GM18858 (cell line): ENCODE data around the gene CRYBG1.
A peak's percentile ranks its signal among the peaks of the same experiment; 100 is the strongest.
"Not testable (repeated sequence)": the region's sequence is repeated elsewhere in the genome, so short reads cannot be mapped to it uniquely, and the experiment has no call there.

ENCODE experiments used
- ATAC-seq: cut with Tn5 transposase; IDR thresholded peaks from one replicate; pipeline ENCODE4 v1.9.1; 2021; ENCODE audit not compliant: unreplicated experiment

Gene CRYBG1

DNA sequence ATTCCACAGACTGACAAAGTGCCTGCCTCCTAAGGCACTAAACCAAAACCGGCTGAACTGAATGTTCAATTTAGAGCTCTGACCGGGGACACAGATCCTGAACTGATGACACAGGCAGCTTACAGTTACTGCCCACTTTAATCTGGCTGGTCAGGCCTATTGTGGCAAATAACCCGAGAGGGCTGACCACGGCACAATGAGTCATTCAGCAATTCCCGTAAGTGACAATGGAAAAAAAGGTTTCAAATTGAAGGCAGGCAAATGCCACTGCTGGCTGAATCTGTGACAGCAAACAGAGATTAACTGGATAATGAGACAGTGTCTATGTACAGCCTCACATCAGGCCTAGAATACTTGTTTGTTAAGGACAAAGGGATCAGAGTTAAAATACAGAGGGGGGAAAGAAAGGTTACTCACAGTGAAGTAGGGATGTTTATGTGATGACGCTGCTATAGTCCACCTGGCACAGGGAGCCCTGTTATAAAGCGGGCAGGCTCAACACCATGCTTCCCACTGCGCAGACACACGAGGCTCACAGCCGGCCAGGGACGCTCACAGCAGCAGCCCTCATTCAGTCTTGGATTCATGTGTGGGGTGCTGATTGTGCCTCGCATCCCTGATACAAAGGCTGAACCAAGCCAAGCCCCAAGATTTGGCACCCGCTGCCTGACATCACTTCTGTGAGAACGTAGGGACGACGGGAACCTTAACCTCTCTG, 214.4 kb downstream of the CRYBG1 start:
- ATAC-seq, result no peak

DNA sequence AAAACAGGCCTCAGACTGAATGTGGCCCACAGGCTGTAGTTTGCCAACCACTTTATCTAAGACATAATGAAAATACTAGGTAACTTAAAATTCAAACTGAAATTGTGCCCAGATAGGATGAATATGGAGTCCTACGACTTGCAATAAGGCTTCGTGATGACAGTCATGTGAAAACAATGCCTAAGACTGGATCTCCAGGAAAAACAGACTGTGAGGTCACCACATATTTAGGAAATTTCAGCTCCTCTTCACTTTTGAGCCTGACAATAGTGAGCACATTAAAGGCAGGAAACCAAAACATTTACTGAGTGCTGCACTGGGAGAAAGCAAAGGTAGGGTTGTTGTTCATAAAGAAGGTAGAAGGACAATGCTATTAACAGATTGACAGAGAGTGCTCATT, 218.8 kb downstream of the CRYBG1 start:
- ATAC-seq, result no peak

DNA sequence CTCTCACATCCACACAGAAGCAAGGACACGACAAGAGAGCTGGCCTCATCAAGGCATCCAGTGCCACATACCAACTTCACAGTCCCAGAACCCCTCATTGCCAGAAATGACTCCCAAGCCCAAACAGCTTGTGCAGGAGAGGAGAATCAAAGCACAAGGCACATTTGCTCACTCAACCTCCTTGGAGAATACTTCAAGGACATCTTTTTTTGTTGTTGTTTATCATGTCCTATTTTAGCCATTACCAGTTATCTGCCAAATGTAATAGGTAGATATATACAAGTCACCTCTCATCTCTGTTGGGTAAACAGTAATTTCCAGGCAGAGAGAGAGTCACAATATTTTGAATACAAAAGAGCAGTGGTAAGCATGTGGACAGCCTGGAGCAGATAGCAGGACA, 221.0 kb downstream of the CRYBG1 start:
- no peak for ATAC-seq

DNA sequence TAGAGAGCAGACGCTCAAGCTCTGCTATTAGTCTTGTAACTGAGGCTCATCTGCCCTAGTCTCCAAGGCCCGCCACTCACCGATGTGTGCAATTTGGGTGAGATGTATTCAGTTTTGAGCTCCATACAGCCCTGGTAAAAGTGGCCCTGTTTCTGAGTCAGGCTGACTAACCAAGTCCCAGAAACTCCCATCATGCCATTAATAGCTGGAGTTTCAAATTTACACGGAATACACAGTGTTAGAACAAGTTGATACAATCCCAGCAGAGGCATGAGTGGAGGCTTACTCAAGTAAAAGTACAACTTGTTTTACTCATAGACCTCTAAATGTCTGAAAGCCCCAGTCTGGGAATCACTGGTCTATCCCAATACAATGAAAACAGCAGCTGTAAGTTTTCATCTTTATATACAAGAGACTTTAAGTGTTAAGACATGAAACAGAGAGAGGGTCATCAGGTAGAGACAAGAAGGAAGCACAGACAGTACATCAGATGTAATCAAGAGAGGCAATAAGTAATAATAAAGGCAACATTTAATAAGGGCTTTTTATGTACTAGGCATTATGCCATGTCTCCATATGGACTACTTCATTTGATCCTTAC, 226.4 kb downstream of the CRYBG1 start:
- no peak for ATAC-seq

DNA sequence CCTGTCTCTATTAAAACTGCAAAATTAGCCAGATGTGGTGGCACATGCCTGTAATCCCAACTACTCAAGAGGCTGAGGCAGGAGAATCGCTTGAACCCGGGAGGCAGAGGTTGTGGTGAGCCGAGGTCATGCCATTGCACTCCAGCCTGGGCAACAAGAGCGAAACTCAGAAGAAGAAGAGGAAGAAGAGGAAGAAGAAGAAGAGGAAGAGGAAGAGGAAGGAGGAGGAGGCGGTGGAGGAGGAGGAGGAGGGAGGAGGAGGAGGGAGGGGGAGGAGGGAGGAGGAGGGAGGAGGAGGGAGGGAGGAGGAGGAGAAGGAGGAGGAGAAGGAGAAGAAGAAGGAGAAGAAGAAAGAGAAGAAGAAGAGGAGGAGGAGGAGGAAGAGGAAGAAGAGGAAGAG, 228.4 kb downstream of the CRYBG1 start:
- not testable (repeated sequence) for ATAC-seq

DNA sequence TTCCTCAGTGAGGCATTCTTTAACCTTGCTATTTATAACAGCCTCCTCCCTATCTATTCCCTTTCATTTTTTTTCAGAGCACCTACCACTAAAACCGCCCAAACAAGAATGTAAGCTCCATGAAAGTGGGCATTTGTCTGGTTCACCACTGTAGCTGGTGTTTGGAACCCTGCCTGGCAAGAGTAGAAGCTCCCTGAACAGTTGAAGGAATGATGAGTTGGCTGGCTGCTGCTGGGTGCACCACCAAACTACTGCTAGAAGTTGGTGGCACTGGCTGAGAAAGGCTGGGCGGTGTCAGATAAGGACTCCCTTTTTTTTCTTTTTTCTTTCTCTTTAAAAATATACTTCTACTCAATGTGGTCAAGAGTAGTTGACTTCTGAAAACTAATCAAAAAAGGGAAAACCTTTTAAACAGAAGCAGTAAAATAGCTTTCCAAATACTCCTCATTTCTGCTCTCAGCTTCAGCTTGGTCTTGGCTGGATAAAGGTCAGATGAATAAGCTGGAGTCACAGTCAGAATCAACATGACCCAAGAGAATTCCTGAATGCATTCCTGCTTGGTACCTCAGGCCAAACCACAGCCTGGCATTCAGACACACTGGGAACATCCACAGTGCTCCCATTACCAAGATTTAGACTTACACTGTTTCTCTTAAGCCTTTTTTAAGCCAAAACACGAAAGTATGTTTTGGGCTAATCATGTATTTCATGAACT, 230.8 kb downstream of the CRYBG1 start:
- no peak for ATAC-seq

DNA sequence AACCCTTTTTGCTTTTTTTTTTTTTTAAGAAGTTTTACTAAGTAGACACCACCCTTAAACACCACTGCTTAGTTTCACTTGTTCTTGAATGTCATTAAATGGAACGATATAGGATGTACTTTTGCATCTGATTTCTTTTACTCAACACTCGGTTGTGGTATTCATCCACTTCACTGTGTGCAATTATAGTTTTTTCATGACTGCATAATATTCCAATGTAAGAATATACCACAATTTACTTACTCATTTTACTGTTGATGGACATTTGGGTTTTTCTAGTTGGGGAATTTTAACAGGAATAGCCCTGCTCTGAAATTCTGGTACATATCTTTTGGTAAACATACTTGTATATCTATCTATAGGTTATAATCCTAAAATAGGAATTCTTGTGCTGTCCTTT, 238.9 kb downstream of the CRYBG1 start:
- no peak for ATAC-seq

DNA sequence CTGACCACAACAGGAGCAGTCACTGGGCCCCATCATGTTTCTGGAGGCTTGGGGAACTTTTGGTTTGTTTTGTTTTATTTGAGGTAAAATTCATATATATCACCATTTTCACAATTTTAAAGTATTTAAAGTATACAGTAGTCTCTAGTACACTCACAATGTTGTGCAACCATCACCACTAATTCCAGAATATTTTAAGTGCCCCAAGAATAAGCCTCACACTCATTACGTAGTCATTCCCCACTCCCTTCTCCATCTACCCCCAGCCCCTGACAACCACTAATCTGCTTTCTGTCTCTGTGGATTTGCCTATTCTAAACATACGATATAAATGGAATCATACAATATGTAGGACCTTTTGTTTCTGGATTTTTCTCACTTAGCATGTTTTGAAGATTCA, 239.8 kb downstream of the CRYBG1 start:
- no peak for ATAC-seq

DNA sequence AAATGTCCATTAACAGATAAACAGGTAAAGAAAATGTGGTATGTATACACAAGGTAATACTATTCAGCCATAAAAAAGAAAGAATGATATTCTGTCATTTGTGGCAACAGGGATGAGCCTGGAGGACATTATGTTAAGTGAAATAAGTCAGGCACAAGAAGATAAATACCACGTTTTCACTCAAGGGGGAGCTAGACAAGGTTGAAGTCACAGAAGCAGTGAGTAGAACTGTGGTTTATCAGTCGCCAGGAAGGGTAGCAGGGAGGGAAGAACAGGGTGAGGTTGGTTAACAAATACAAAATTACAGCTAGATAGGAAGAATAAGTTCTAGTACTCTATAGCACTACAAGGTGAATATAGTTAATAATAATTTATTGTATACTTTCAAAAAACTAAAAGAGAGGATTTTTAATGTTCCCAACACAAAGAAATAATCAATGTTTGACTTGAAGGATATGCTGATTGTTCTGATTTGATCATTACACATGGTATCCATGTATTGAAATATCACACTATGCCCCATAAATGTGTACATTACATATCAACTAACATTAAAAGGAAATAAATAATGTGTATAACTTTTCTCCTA, 247.7 kb downstream of the CRYBG1 start:
- peak; percentile 67 for ATAC-seq

DNA sequence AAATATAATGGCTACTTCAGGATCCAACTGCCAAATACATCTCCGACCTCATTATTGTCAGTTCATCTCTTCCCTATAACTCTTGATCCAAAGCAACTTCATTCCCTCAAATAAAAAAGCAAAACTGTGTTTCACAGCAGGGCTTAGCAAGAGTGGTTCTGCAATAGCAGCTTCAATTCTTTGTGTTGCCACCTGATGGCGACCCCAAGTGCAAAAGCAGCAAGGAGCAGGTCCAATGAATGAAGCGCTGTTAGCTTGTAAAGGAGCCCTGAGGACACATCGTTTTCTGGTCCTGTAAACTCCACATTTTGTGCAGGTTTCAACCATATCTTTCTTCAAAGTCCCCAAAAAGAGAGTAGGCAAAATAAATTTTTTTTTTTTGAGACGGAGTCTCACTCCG, 249.2 kb downstream of the CRYBG1 start:
- no peak for ATAC-seq

DNA sequence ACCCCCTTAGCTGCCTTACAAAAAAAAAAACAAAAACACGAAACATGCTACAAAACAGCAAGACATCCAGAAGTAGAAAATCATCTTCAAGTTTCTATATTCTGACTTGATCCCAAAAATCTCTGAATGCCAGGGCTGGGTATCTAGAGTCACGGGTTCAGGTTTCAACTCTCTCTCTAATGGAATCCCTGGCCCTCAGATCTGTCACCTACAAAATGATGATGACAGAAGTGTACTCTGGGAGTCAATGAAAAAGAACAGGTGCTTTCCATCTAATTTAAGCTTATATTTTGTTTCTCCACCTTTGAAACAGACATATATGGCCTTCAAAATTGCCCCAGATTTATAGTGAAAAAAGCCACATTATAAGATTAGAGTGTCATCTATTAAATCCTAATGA, 250.5 kb downstream of the CRYBG1 start:
- no peak for ATAC-seq

DNA sequence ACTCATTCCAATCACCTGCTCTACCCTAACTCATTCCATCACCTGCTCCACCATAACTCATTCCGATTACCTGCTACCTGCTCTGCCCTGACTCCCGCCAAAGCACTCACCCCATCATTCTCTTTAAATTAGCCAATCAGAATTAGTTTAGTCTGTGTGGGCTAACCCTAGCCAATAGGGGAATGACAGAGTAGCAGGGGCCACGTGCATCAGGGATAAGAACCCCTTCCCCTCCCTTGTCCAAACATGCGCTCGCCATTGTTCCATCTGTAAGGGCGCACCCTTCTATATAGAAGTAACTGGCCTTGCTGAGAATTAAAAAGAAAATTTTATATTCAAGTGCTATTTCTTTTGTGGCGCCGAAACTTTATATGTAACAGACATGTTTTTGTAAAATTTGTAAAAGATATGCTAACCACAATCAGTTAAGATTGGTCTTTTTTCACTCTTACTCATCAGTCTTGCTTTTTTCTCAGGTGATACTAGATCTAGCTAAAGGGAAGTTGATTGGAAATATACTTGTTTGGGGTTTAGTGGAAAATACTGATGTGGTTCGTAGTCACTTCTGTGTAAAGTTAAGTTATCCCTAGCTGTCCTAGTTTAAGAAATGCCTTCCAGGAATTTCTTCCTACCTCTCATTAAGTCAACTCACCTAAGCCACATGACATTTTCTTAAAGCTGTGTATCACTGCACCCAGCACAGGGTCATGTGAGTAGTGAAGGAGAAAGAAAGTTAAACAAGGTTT, 252.3 kb downstream of the CRYBG1 start:
- no peak for ATAC-seq

DNA sequence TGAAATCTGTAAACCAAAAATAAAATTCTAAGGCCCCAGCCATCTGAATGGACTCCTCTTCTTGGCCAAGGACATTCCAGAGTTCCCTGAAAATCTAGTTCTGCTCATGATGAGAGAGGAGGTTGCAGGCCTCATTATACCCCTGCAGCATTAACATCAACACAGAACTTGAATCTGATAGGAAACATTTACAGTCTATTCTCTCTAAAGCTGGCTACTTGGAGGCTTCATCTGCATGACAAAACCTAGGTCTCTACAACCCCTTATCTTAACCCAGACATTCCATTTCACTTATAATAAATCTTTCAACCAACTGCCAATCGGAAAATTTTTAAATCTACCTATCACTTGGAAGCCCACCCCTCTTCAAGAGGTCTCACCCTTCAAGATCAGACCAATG, 253.1 kb downstream of the CRYBG1 start:
- ATAC-seq, result no peak

DNA sequence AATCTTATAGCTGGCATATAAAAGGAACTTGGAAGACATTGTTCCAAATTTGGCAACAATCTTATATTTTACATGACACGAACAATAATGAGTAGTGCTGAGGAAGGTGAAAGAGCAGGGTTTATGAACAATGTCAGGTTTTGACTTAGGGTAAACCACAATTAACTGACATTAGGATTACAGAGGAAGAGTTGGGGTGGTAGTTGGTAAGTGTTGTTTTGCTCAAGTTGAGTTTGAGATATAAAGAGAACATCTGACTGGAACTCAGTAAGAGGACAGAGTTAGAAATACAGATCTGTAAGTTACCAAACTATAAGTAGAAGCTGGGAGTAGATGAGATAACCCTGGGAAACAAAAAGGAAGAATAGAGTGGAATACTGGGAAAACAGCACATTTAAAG, 253.6 kb downstream of the CRYBG1 start:
- no peak for ATAC-seq

DNA sequence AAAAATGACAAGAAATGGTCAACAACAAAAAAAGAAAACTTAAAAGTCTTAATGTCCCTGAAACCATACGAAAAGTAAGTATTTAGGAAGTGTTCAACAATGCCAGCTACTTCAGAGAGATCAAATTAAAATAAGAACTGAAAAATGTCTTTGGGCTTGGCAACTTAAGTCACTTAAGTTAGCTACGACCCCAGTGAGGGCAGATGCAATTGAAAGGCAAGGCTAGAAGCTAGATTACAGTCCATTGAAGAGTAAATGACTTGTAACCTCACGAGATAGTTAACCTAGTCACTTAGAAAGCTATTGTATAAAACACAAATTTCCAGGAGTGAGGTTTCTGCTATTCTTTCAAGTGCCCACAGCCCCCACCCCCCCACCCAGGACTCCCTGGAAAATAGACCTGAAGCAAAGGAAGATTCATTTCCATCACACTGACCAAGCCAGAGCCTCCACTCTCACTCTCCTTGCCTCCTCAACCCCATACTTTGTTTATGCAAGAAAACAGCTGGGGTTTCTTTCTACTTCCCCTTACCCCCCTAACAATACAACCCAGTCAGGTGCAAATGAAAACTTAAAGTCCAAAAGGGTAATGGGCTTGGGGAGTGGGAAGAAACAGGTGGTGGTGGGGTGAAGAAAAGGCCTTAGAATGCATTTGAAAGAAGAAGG, 254.2 kb downstream of the CRYBG1 start:
- no peak for ATAC-seq

DNA sequence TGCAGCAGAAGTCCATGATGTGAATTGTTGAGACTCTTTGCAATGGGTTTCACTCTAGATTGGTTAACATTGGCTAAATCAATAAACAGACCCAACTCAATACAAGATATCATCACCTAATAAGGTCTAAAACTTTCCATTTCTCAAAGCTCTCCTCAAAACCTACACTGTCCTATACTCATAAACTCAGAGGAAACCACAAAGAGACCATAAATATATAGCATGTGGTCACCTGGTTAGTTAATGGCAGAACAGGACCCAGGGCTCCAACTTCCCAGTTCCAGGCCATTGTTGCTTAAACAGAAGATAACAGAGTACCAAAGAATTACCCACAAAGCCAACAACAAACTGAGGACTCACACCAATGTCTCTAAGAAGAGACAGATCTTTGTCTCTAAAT, 256.8 kb downstream of the CRYBG1 start:
- ATAC-seq, result no peak

DNA sequence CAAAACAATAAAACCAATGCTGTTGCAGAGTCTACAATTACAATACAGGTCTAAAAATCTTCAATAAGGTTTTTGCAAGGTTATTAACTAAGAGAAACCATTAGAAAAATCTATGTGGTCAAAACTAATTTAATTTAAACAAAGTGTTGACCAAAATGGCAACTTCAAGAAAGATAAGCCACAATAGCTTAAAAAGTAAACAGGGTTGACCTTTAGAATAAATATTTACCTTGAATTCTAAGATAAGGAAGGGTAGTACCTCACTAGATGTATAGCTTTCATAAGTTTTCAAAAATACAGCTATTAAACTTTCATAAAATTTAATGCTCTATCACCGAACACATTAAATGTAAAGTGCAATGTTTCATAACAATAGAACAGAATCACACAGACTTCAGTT, 257.3 kb downstream of the CRYBG1 start:
- ATAC-seq, result no peak

DNA sequence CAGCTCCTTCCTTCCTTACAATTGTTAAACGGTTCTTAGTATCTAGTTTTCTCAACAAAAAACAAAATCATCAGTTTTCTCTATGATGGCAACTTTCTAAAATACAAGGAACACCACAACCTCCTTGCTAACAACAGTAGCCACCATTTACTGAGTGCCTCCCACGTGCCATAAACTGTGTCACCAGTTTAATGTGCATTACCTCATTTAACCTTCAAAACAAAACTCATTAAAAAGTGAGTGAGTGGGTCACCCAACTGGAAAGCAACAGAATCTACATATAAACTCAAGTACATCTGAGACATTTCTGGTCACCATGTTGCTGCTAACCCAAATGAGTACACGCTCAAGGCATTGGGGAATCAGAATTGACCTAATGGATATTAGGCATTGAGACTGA, 257.8 kb downstream of the CRYBG1 start:
- no peak for ATAC-seq

DNA sequence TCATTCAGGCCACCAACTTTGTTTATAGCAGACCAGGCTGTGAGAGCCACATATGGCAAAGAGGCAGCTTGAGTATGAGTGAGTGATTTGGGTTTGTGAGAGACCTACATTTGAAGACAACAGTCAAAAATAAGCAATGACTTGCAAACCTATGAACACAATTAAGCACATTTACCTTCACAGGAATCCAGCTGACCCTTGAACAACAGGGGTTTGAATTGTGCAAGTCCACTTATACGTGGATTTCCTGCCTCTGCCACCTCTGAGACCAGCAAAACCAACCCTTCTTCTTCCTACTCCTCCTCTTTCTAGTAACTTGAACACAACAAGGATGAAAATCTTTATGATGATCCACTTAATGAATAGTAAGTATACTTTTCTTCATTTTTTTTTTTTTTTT, 258.7 kb downstream of the CRYBG1 start:
- ATAC-seq, result no peak

DNA sequence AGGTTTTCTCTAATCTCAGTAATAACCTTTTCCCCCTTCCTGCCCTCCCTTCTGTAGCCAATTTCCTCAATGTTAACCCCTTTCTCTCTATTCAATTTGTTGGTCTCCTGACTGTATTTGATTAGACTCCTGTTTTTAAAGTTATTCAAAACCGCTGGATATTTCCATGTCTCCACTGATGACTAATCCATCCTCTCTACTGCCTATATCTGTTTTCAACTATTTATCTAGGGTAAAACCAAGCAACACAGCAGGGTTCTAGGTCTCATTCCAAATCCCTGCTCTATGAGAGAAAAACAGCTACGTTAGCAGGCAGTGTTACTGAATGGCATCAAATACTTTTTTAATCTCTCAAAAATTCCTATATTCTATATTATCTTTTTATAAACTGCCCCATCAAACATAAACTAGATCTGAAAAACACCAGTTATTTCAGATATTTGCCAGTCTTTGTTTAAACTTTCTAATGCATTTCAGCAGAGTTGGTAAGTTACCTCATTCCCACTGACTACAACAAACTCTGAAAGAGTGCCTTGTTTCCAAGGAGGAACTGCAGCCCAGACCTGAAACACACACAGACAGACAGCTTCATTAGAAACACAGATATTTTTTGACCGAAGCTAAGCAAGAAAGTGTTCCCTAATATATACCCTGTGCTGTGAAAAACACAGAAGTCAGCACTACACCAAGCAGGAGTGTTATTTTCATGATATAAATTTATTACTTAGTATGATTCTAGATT, 260.6 kb downstream of the CRYBG1 start:
- no peak for ATAC-seq
